Measurements from ENCODE around the gene ARID2. TPM values are rescaled to one million over a fixed set of nuclear protein-coding genes. Genes with fewer than 3 reads are reported as not detected.

The ARID2 gene
- total RNA-seq, 2 experiments from 2014 or later: 33.2 to 33.4 TPM

GRCh38 chr12:45828402-45828801 lies 98.9 kb downstream of the ARID2 start:
- H3K4me1 Mint-ChIP-seq (ENCODE audit: low read depth): no peaks in the 10 kb centered on the region
- H3K9me3 Mint-ChIP-seq: peaks cover 3% of the 10 kb centered on the region
- ATAC-seq: no peak
- no peak for DNase-seq
- ChIA-PET POLR2A (no interaction called here), CTCF (no interaction called here)
- H3K27ac Mint-ChIP-seq: no peak overlapping the region
- peaks cover 37% of the 10 kb centered on the region for H3K36me3 Mint-ChIP-seq (ENCODE audit: low read depth)
- H3K4me3 Mint-ChIP-seq: no peak overlapping the region
- intact Hi-C loops (cut with micrococcal nuclease): no loop called here
- TF ChIP-seq CTCF (IDR thresholded peaks at IDR 0.05): no peak
- no peaks in the 10 kb centered on the region for H3K27me3 Mint-ChIP-seq

DNA sequence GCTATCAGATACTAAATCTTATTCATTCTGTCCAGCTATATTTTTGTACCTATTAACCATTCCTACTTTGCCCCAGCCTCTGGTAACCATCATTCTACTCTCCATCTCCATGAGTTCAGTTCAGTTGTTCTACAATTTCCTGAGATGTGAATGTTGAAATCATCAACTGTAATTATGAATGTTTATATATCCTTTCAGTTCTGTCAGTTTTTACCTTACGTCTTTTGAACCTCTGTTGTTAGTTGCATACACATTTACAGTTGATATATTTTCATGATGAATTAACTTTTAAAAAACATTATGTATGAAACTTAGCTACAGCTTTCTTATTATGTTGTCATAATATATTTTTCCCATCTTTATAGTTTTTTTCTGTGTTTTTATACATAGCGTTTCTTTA lies 102.1 kb downstream of the ARID2 start:
- POLR2A ChIA-PET: interaction anchor here (0.7 kb wide), 1 partner anchor 15 kb away, joined by 3 read pairs; no protein-coding TSS in a partner anchor
- DNase-seq (no peak), ATAC-seq (no peak)
- Mint-ChIP-seq H3K4me1 (ENCODE audit: low read depth) (no peaks in the 10 kb centered on the region), H3K36me3 (ENCODE audit: low read depth) (peaks cover 35% of the 10 kb centered on the region), H3K27ac (no peak overlapping the region), H3K4me3 (no peak overlapping the region), H3K27me3 (no peaks in the 10 kb centered on the region), H3K9me3 (peaks cover 3% of the 10 kb centered on the region)
- intact Hi-C loops (cut with micrococcal nuclease): no loop called here
- CTCF ChIA-PET: interaction anchor here (1.6 kb wide), 1 partner anchor 29 kb away, joined by 3 read pairs; no protein-coding TSS in a partner anchor
- TF ChIP-seq CTCF (IDR thresholded peaks at IDR 0.05): no peak

GRCh38 chr12:45833401-45833800 lies 103.9 kb downstream of the ARID2 start:
- H3K36me3 Mint-ChIP-seq (ENCODE audit: low read depth): peaks cover 33% of the 10 kb centered on the region
- no peak overlapping the region for H3K4me3 Mint-ChIP-seq
- no peak for DNase-seq

DNA sequence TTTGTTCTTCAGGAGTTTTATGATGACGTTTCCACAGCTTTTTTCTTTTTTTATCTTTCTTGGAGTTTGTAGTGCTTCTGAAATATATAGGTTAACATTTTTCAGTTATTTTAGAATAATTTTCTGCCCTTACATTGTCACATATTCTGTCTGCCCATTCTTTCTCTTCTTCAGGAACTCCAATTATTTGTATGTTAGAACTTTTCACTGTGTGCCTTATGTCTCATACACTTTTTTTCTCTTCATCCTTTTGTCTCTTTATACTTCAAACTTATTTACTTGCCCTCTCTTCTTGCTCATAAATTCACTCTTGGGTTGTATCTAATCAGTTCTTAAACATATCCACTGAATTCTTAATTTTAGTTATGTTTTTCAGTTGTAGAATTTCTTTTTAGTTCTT lies 105.3 kb downstream of the ARID2 start:
- POLR2A ChIA-PET: no interaction called here

More at GRCh38 chr12:45833401-45833800, 103.9 kb downstream of the ARID2 start:
- intact Hi-C loops (cut with micrococcal nuclease): no loop called here
- peaks cover 3% of the 10 kb centered on the region for H3K9me3 Mint-ChIP-seq
- ChIA-PET CTCF (no interaction called here), POLR2A (no interaction called here)
- H3K4me1 Mint-ChIP-seq (ENCODE audit: low read depth): no peaks in the 10 kb centered on the region
- no peaks in the 10 kb centered on the region for H3K27me3 Mint-ChIP-seq
- no peak for ATAC-seq
- H3K27ac Mint-ChIP-seq: no peak overlapping the region
- TF ChIP-seq CTCF (IDR thresholded peaks at IDR 0.05): no peak

DNA sequence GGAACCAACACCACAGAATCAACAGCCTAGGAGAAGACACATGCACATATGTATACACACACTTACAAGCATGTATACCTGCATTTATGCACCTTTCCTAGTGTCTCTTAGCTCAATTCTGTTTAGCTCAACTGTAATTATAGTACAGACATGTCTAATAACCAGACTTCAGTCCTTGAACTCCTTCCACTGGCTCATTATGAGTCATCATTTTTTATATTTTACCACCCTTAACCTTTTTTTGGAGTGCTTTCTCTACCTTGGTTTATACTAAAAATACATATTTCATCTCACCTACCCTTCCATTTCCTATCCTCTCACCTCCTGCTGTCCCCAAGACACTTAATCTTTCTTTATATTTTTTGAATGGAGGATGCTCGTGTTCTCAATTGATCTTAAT lies 110.4 kb downstream of the ARID2 start:
- no peak for TF ChIP-seq CTCF (IDR thresholded peaks at IDR 0.05)
- Mint-ChIP-seq H3K4me3 (no peak overlapping the region), H3K27ac (no peak overlapping the region), H3K4me1 (ENCODE audit: low read depth) (peaks cover 3% of the 10 kb centered on the region), H3K36me3 (ENCODE audit: low read depth) (peaks cover 34% of the 10 kb centered on the region), H3K9me3 (no peaks in the 10 kb centered on the region), H3K27me3 (no peaks in the 10 kb centered on the region)
- intact Hi-C loops (cut with micrococcal nuclease): no loop called here
- CTCF ChIA-PET: interaction anchor here (1.2 to 1.3 kb wide), 2 partner anchors 77 to 296 kb away, joined by 3 to 4 read pairs; no protein-coding TSS in a partner anchor
- no peak for ATAC-seq
- no peak for DNase-seq
- POLR2A ChIA-PET: no interaction called here

More for the DNA sequence above, 105.3 kb downstream of the ARID2 start:
- Mint-ChIP-seq H3K27ac (no peak overlapping the region), H3K4me3 (no peak overlapping the region), H3K4me1 (ENCODE audit: low read depth) (no peaks in the 10 kb centered on the region), H3K27me3 (no peaks in the 10 kb centered on the region), H3K9me3 (peaks cover 3% of the 10 kb centered on the region), H3K36me3 (ENCODE audit: low read depth) (peaks cover 35% of the 10 kb centered on the region)
- DNase-seq (no peak), ATAC-seq (no peak)
- TF ChIP-seq CTCF (IDR thresholded peaks at IDR 0.05): no peak
- intact Hi-C loops (cut with micrococcal nuclease): no loop called here
- CTCF ChIA-PET: no interaction called here
